Dermis lymphatic vessel endothelial cell (primary cell): ENCODE data around the gene SOX18. TPM values are rescaled to one million over a fixed set of nuclear protein-coding genes. Genes with fewer than 3 reads are reported as not detected.

Source experiments
- total RNA-seq: library from RNA; depleted of rRNA; stranded (reverse); fragments of >200 nt; gene quantifications from 2 replicates; pipeline ENCODE4 v1.2.1, GENCODE V29; 2014

The SOX18 gene
- total RNA-seq: 17.7 and 30.9 TPM in 2 replicates

GRCh38 chr20:64049060-64049877, at the start of gene SOX18:
TSS of gene SOX18 (minus strand) at chr20:64049639. CDS start at chr20:64049516, 123 bp downstream.

DNA sequence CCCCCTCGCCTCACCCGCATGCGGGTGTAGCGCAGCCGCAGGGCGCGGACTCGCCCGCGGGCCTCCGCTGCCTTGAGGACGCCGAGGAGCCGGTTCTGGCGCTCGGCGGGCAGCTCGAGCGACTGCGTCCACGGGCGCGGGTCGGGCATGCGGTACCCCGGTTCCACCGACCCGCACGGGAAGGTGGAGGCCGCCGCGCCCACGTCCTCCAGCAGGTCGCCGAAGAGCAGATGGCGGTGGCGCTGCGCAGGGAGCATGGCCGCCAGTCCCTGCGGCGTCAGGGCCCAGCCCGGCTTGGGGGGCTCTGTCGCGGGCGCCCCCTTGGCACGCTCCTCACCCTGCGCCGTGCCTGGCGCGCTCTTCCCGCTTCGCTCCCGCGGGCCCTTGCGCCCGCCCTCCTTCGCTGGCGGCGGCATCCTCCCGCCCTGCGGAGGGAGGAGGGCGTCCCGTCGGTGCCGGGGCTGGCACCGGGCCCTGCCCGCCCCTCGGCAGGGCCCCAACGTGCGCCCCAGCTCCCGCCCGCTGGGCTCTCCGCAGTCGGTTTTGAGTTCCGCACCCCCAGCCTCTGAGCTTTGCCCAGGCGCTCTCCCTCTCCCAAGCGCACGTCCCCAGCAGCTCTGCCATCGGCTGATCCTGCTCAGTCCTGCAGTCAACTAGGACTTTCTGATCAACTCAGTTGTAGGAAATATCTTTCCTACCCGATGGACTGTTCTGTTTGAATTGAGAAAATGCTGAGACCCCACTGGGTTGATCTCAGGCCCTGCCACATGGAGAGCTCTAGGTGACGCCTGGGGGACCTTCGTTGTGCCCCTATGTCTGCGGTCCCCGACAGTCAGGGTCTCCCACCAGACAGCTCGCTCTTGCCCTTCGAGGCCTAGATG, 34.6 kb upstream of the SOX18 start, which contains the start of gene LKAAEAR1:
TSS of gene LKAAEAR1 (minus strand) at position 595 of the 881 bp plus-strand sequence. CDS start at position 416, 179 bp downstream.

GRCh38 chr20:64080013-64080812, 30.8 kb upstream of the SOX18 start, which contains the start of gene OPRL1:
TSS of gene OPRL1 (plus strand) at chr20:64080082. CDS start at chr20:64092721, 12,639 bp downstream.

DNA sequence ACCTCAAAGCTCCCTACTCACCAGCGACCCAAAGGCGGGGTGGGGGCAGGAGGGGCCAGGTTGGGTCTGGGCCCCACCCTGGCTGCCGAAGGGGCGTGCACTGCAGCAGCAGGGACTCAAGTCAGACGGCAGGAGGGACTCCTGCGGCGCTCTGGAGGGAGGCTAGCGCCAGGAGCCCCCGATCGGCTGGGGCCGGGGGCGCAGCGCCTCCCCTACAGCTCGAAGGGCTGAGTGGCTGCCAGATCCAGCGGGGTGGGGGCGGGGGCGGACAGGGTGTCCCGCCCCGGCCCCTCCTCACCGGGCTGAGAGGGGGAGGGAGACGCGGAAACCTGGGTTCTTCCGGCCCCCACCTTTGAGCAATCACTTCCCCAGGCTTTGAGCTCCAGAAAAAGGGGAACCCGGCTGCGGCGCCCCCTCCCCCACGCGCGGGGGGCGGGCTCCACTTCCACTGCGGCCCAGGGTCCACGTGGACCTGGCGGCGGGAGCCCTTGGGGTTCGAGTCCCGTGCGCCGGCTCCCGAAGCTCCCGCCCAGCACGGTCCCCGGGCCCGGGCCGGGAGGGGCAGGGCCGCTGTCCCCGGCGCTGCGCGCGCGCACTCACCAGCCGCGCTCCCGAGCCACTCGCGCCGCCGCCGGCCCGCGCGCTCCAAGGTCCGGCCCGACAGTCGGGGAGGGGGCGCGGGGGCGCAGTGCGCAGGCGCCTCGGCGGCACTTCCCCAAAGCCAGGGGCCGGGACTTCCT, 30.0 kb upstream of the SOX18 start, which contains the start of gene RGS19:
TSS of gene RGS19 (minus strand) at position 246 of the 740 bp plus-strand sequence. CDS start 2,632 bp downstream, outside the sequence.

DNA sequence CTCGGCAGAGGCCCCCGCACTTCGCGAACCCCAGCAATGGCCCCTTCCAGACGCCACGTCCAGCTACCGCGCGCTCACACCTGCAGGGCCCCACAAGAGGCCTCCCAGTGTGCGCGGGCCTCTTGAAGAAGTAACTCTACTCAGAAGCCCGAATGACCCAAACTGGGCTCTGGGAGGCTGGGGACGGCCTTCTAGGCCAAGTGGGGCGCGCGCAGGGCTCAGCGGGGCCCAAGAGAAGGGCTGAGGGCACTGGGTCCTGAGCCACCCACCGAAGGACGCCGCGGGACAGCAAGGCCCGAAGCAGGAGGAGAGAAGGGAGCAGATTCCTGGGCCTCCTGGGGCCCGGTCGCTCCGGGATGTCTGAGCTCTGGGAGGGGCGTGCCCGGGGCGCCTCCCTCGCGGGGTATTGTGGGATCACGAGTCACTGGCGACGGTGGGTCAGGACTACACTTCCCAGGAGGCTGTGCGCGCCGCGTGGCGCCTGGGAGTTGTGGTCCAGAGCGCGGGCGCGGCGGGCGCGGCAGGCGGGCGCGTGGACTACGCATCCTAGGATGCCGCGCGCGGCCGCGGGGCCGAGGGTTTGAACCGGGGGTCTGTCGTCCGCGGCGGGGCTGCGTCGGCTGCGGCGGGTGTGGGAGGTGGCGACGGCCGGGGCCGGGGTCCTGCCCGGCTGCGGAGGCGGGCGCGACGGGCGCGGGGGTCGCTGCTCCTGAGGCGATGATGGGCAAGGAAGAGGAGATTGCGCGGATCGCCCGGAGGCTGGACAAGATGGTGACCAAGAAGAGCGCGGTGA, 13.4 kb upstream of the SOX18 start, which contains the start of gene TCEA2:
TSS of gene TCEA2 (plus strand) at position 603 of the 793 bp plus-strand sequence. CDS start at position 718, 115 bp downstream.

GRCh38 chr20:64035933-64036345, 13.5 kb downstream of the SOX18 start, which contains the start of gene C20orf204:
TSS of gene C20orf204 (plus strand) at chr20:64036182. CDS start at chr20:64036324, 142 bp downstream.

Other genes starting within 250 kb of the SOX18 start
- gene ZBTB46, start 218.4 kb downstream of the SOX18 start, total RNA-seq: 78.5 and 87.3 TPM in 2 replicates
- gene ABHD16B, start 188.1 kb downstream of the SOX18 start, total RNA-seq: not detected in 2 replicates
- 140 and 150 TPM in 2 replicates for gene TPD52L2, start 184.4 kb downstream of the SOX18 start, total RNA-seq
- 79.2 and 82.8 TPM in 2 replicates for gene DNAJC5, start 154.5 kb downstream of the SOX18 start, total RNA-seq
- 31.2 and 33.3 TPM in 2 replicates for gene UCKL1, start 93.2 kb downstream of the SOX18 start, total RNA-seq
- 7.9 TPM in 2 replicates for gene ZNF512B, start 79.7 kb downstream of the SOX18 start, total RNA-seq
- gene SAMD10, start 70.0 kb downstream of the SOX18 start, total RNA-seq: 3.3 TPM in 2 replicates
- 65.9 and 73.3 TPM in 2 replicates for gene PRPF6, start 68.5 kb downstream of the SOX18 start, total RNA-seq
- 3.3 and 5.8 TPM in 2 replicates for gene C20orf204, start 13.5 kb downstream of the SOX18 start, total RNA-seq
- 34.2 and 34.3 TPM in 2 replicates for gene TCEA2, start 13.6 kb upstream of the SOX18 start, total RNA-seq
- gene RGS19, start 29.9 kb upstream of the SOX18 start, total RNA-seq: 13.8 and 14.7 TPM in 2 replicates
- 1.6 and 2.2 TPM in 2 replicates for gene OPRL1, start 30.4 kb upstream of the SOX18 start, total RNA-seq
- gene LKAAEAR1, start 34.8 kb upstream of the SOX18 start, total RNA-seq: 0.17 TPM in 1 of 2 replicates, not detected in the other
- gene NPBWR2, start 57.9 kb upstream of the SOX18 start, total RNA-seq: not detected in 2 replicates
- 0.09 and 0.33 TPM in 2 replicates for gene MYT1, start 114.8 kb upstream of the SOX18 start, total RNA-seq
- gene PCMTD2, start 206.1 kb upstream of the SOX18 start, total RNA-seq: 66.9 and 126 TPM in 2 replicates